ENCODE results near the gene MSH4. TPM values are rescaled to one million over a fixed set of nuclear protein-coding genes. Genes with fewer than 3 reads are reported as not detected.
"Not testable (repeated sequence)": the region's sequence is repeated elsewhere in the genome, so short reads cannot be mapped to it uniquely, and the experiment has no call there.

MSH4 gene
- total RNA-seq, 2 donors from 2014 or later: 0.13 to 0.46 TPM

DNA sequence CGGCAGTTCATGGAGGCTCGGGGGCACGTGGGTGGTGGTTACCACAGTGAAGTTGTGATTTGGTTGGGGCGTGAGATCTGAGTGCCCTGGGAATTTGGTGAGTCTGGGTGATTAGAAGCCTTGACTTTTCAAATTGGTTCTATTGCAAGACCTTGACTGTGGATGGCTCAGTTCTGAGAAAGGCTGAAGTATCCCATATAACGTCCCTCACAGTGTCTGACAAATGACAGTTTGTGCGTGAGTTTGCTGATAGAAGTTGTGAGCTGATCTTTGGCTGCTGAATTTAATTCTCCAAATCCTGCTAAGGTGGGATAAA is 549 bp downstream of the MSH4 start:
- Histone ChIP-seq H3K27me3 (ENCODE audit: control insufficient read depth, insufficient read depth, low read length, poor library complexity, severe bottlenecking) (no peaks in the 10 kb centered on the region), H3K9ac (ENCODE audit: extremely low read depth, low read length, poor library complexity, severe bottlenecking) (no peak overlapping the region), H3K9me3 (ENCODE audit: control insufficient read depth, low read length) (no peaks in the 10 kb centered on the region), H3K4me3 (ENCODE audit: low read length) (no peak overlapping the region), H3K36me3 (ENCODE audit: control insufficient read depth, insufficient read depth, low read length) (peaks cover 58% of the 10 kb centered on the region), H3K4me1 (ENCODE audit: control insufficient read depth, insufficient read depth, low read length) (no peaks in the 10 kb centered on the region), H3K27ac (ENCODE audit: low read depth, low read length) (no peak overlapping the region)
- peaks cover 51% of the 10 kb centered on the region for H3K36me3 Mint-ChIP-seq (ENCODE audit: low read depth)
- DNase-seq: no peak
- no peak overlapping the region for H3K4me3 Mint-ChIP-seq
- TF ChIP-seq, protein P1, sequence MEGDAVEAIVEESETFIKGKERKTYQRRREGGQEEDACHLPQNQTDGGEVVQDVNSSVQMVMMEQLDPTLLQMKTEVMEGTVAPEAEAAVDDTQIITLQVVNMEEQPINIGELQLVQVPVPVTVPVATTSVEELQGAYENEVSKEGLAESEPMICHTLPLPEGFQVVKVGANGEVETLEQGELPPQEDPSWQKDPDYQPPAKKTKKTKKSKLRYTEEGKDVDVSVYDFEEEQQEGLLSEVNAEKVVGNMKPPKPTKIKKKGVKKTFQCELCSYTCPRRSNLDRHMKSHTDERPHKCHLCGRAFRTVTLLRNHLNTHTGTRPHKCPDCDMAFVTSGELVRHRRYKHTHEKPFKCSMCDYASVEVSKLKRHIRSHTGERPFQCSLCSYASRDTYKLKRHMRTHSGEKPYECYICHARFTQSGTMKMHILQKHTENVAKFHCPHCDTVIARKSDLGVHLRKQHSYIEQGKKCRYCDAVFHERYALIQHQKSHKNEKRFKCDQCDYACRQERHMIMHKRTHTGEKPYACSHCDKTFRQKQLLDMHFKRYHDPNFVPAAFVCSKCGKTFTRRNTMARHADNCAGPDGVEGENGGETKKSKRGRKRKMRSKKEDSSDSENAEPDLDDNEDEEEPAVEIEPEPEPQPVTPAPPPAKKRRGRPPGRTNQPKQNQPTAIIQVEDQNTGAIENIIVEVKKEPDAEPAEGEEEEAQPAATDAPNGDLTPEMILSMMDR (conservative IDR thresholded peaks at IDR 0.05): no peak
- no peaks in the 10 kb centered on the region for H3K27me3 Mint-ChIP-seq (ENCODE audit: insufficient read depth)
- no peaks in the 10 kb centered on the region for H3K9me3 Mint-ChIP-seq
- 96% methylated on average over 5 to 6 of the region's 6 CpGs for WGBS, 2 experiments (ENCODE audit: insufficient coverage in 1 of 2, insufficient read length in 1 of 2)
- no peaks in the 10 kb centered on the region for H3K4me1 Mint-ChIP-seq
- no peak overlapping the region for H3K27ac Mint-ChIP-seq

DNA sequence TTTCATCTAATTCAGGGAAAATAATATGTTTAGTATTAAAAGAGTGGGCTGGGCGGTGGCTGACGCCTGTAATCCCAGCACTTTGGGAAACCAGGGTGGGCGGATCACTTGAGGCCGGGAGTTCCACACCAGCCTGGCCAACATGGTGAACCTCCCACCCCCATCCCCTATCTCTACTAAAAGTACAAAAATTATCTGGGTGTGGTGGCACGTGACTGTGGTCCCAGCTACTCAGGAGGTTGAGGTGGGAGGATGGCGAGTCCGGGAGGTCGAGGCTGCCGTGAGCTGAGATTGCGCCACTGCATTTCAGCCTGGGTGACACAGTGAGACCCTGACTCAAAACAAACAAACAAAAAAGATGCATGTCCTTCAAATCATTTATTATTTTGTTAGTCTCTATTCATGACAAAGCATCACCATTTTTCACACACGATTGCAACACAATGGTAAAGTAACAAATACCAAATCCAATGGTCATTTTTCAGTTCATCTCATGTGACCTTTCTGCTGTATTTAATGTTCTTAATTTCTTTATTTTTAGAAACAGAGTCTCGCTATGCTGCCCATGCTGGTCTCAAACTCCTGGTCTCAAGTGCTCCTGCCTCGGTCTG is 1.0 kb downstream of the MSH4 start:
- H3K9me3 ChIP-seq (ENCODE audit: control insufficient read depth, low read length): no peaks in the 10 kb centered on the region
- no peak overlapping the region for H3K4me3 ChIP-seq (ENCODE audit: low read length)
- no peak for DNase-seq
- H3K4me1 Mint-ChIP-seq: no peaks in the 10 kb centered on the region
- no peaks in the 10 kb centered on the region for H3K9me3 Mint-ChIP-seq
- H3K27ac Mint-ChIP-seq: peak overlapping the region; percentile 9
- no peak overlapping the region for H3K4me3 Mint-ChIP-seq
- peaks cover 47% of the 10 kb centered on the region for H3K36me3 Mint-ChIP-seq (ENCODE audit: low read depth)
- H3K27me3 ChIP-seq (ENCODE audit: control insufficient read depth, insufficient read depth, low read length, poor library complexity, severe bottlenecking): no peaks in the 10 kb centered on the region
- WGBS, 2 experiments (ENCODE audit: insufficient coverage in 1 of 2, insufficient read length in 1 of 2): 94 to 99% methylated on average over 9 to 13 of the region's 13 CpGs
- no peaks in the 10 kb centered on the region for H3K27me3 Mint-ChIP-seq (ENCODE audit: insufficient read depth)
- peaks cover 53% of the 10 kb centered on the region for H3K36me3 ChIP-seq (ENCODE audit: control insufficient read depth, insufficient read depth, low read length)
- no peak overlapping the region for H3K9ac ChIP-seq (ENCODE audit: extremely low read depth, low read length, poor library complexity, severe bottlenecking)
- no peaks in the 10 kb centered on the region for H3K4me1 ChIP-seq (ENCODE audit: control insufficient read depth, insufficient read depth, low read length)
- no peak overlapping the region for H3K27ac ChIP-seq (ENCODE audit: low read depth, low read length)
- TF ChIP-seq, protein P1 (conservative IDR thresholded peaks at IDR 0.05): no peak

DNA sequence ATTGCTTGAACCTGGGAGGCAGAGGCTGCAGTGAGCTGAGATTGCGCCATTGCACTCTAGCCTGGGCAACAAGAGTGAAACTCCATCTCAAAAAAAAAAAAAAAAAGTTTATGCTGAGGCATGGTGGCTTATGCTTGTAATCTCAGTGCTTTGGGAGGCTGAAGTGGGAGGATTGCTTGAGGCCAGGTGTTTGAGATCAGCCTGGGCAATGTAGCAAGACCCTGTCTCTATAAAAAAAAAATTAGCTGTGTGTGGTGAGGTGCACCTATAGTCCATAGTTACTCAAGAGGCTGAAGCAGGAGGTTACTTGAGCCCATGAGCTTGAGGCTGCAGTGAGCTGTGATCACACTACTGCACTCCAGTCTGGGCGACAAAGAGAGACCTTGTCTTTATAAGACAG is 4.8 kb downstream of the MSH4 start:
- H3K9me3 ChIP-seq (ENCODE audit: control insufficient read depth, low read length); H3K4me3 Mint-ChIP-seq; H3K27ac Mint-ChIP-seq; H3K9ac ChIP-seq (ENCODE audit: extremely low read depth, low read length, poor library complexity, severe bottlenecking); H3K27ac ChIP-seq (ENCODE audit: low read depth, low read length); DNase-seq; H3K27me3 ChIP-seq (ENCODE audit: control insufficient read depth, insufficient read depth, low read length, poor library complexity, severe bottlenecking); H3K4me3 ChIP-seq (ENCODE audit: low read length); H3K4me1 Mint-ChIP-seq; H3K9me3 Mint-ChIP-seq; H3K27me3 Mint-ChIP-seq (ENCODE audit: insufficient read depth); H3K4me1 ChIP-seq (ENCODE audit: control insufficient read depth, insufficient read depth, low read length): not testable (repeated sequence)
- 97 to 100% methylated on average over 1 to 2 of the region's 2 CpGs for WGBS, 2 experiments (ENCODE audit: insufficient coverage in 1 of 2, insufficient read length in 1 of 2)
- H3K36me3 ChIP-seq (ENCODE audit: control insufficient read depth, insufficient read depth, low read length): peaks cover 16% of the 10 kb centered on the region
- peaks cover 17% of the 10 kb centered on the region for H3K36me3 Mint-ChIP-seq (ENCODE audit: low read depth)

DNA sequence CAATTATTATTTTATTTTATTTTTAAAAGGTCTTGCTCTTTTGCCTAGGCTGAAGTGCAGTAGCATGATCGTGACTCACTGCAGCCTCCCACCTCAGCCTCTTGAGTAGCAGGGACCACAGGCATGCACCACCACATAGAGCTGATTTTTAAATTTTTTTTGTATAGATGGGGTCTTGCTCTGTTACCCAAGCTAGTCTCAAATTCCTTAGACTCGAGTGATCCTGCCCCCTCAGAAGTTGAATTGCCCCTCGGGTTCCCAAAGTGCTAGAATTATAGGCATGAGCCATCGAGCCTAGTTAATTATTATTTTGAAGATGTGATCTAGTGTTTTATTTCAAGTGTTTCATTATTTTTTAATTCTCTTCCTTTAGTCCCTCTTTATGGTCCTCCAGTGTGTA is 12.2 kb downstream of the MSH4 start:
- no peak for DNase-seq

DNA sequence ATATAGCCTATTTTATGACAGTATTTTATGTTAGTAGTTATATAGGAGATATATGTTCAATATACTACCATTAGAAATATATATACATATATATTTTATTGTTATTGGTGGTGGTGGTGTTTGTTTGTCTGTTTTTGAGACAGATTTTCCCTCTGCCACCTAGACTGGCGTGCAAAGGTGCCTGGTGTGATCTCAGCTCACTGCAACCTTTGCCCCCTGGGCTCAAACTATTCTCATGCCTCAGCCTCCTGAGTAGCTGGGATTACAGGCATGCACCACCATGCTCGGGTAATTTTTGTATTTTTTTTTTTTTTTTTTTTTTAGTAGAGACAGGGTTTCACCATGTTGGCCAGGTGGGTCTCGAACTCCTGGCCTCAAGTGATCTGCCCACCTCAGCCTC is 13.4 kb downstream of the MSH4 start:
- 89% methylated on average over 3 of the region's 3 CpGs; no CpG with 5 or more reads in 1 of the 2 experiments for WGBS, 2 experiments (ENCODE audit: insufficient coverage in 1 of 2, insufficient read length in 1 of 2)
- not testable (repeated sequence) for H3K36me3 ChIP-seq (ENCODE audit: control insufficient read depth, insufficient read depth, low read length); H3K4me3 ChIP-seq (ENCODE audit: low read length); H3K4me1 ChIP-seq (ENCODE audit: control insufficient read depth, insufficient read depth, low read length); H3K4me1 Mint-ChIP-seq; DNase-seq; H3K36me3 Mint-ChIP-seq (ENCODE audit: low read depth); H3K9ac ChIP-seq (ENCODE audit: extremely low read depth, low read length, poor library complexity, severe bottlenecking); H3K27ac ChIP-seq (ENCODE audit: low read depth, low read length); H3K4me3 Mint-ChIP-seq; H3K9me3 ChIP-seq (ENCODE audit: control insufficient read depth, low read length); H3K27me3 Mint-ChIP-seq (ENCODE audit: insufficient read depth); H3K27me3 ChIP-seq (ENCODE audit: control insufficient read depth, insufficient read depth, low read length, poor library complexity, severe bottlenecking); H3K27ac Mint-ChIP-seq; H3K9me3 Mint-ChIP-seq

More for the DNA sequence above, 12.2 kb downstream of the MSH4 start:
- Histone ChIP-seq H3K27me3 (ENCODE audit: control insufficient read depth, insufficient read depth, low read length, poor library complexity, severe bottlenecking) (no peaks in the 10 kb centered on the region), H3K4me1 (ENCODE audit: control insufficient read depth, insufficient read depth, low read length) (no peaks in the 10 kb centered on the region), H3K9ac (ENCODE audit: extremely low read depth, low read length, poor library complexity, severe bottlenecking) (no peak overlapping the region), H3K27ac (ENCODE audit: low read depth, low read length) (no peak overlapping the region), H3K4me3 (ENCODE audit: low read length) (no peak overlapping the region), H3K36me3 (ENCODE audit: control insufficient read depth, insufficient read depth, low read length) (no peaks in the 10 kb centered on the region), H3K9me3 (ENCODE audit: control insufficient read depth, low read length) (no peaks in the 10 kb centered on the region)
- Mint-ChIP-seq H3K27me3 (ENCODE audit: insufficient read depth) (no peaks in the 10 kb centered on the region), H3K27ac (no peak overlapping the region), H3K4me3 (no peak overlapping the region), H3K9me3 (no peaks in the 10 kb centered on the region), H3K4me1 (no peaks in the 10 kb centered on the region), H3K36me3 (ENCODE audit: low read depth) (no peaks in the 10 kb centered on the region)
- 95 to 100% methylated on average over 3 to 4 of the region's 4 CpGs for WGBS, 2 experiments (ENCODE audit: insufficient coverage in 1 of 2, insufficient read length in 1 of 2)
- TF ChIP-seq, protein P1 (conservative IDR thresholded peaks at IDR 0.05): no peak
